Skeletal muscle tissue (tissue), 4 donors: ENCODE results near the gene ZFYVE28. TPM values are rescaled to one million over a fixed set of nuclear protein-coding genes. Genes with fewer than 3 reads are reported as not detected.

Source experiments
- H3K27ac ChIP-seq: one replicate; pipeline ENCODE4 v1.7.0; 2013; ENCODE audit warnings: mild to moderate bottlenecking, low read depth, low read length, inconsistent platforms
- H3K27me3 ChIP-seq, 3 donors: one replicate each; pipeline ENCODE4 v1.7.0; 2013; ENCODE audit warnings: low read length in 3 of 3; ENCODE audit not compliant: control insufficient read depth in 3 of 3, insufficient read depth in 3 of 3
- H3K36me3 ChIP-seq, 3 donors: one replicate each; pipeline ENCODE4 v1.7.0; 2013; ENCODE audit warnings: low read length in 3 of 3; ENCODE audit not compliant: control insufficient read depth in 3 of 3, insufficient read depth in 3 of 3
- H3K4me1 ChIP-seq, 3 donors: one replicate each; pipeline ENCODE4 v1.7.0; 2013; ENCODE audit warnings: low read length in 3 of 3, mild to moderate bottlenecking in 3 of 3; ENCODE audit not compliant: control insufficient read depth in 3 of 3, insufficient read depth in 3 of 3
- H3K4me3 ChIP-seq, 3 donors: one replicate each; pipeline ENCODE4 v1.7.0; 2013; ENCODE audit warnings: low read length in 3 of 3
- H3K9ac ChIP-seq, 3 donors: one replicate each; pipeline ENCODE4 v1.7.0; 2013; ENCODE audit warnings: low read length in 3 of 3, mild to moderate bottlenecking in 3 of 3, moderate library complexity in 2 of 3, low read depth in 1 of 3
- H3K9me3 ChIP-seq, 3 donors: one replicate each; pipeline ENCODE4 v1.7.0; 2013; ENCODE audit warnings: low read length in 3 of 3; ENCODE audit not compliant: control insufficient read depth in 3 of 3
- total RNA-seq: library from RNA; depleted of rRNA; stranded (reverse); fragments of >200 nt; gene quantifications from one replicate; pipeline ENCODE4 v1.2.3, GENCODE V29; 2014
- donor health status: Osteomylitis.

ZFYVE28 gene
- total RNA-seq, 1 donor from 2014 or later = 1.0 TPM

DNA sequence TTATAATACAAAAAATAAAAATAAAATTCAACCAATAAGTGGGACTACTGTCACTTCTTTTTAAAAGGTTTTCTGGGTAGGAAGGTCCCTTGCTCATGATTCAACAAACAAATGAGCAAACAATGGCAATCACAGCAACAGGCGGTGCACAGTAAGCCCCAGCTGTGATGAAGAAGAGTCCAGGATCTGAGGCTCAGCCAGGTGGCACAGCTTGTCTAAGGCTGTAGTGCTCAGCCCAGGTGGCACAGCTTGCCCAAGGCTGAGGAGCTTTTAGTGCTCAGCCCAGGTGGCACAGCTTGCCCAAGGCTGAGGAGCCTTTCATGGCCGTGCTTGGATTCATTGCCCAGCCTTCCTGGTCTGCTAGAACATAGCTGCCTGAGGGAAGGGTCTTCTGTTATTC lies 75.0 kb downstream of the ZFYVE28 start:
- Histone ChIP-seq H3K4me1 (no peaks in the 10 kb centered on the region), H3K9ac (no peak overlapping the region), H3K27ac (no peak overlapping the region), H3K4me3 (no peak overlapping the region), H3K36me3 (peaks cover 0 to 3% (median 0%) of the 10 kb centered on the region in 3 donors), H3K9me3 (no peaks in the 10 kb centered on the region), H3K27me3 (no peaks in the 10 kb centered on the region)

DNA sequence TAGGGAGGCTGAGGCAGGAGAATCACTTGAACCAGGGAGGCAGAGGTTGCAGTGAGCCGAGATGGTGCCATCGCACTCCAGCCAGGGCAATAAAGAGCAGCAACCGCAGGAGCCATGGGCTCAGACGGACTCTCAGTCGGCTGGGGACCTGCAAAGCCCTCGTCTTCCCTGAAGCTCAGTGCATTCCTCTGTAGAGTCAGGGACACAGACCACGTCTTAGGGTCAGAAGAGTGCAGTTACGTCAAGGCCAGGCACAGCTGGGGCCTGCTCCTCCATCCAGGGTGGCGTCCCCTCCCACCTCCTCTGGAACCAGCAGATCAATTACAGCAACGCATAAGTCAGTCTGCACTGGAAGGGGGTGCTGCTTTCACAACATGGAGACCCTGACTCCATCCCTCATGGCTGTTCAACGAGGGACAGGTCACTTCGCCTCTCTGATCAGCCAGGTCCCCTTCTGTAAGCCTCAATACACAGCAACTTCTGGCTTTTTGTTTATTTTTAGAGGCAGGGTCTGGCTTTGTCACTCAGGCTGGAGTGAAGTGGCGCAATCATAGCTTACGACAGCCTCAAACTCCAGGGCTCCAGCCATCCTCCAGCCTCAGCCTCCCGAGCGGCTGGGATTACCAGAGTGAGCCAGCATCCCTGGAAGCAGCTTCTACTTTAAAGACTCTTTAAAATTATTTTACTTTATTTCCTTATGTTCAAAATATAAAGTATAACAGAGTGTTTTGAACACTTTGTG lies 76.4 kb downstream of the ZFYVE28 start:
- Histone ChIP-seq H3K27ac (no peak overlapping the region), H3K9me3 (no peaks in the 10 kb centered on the region), H3K27me3 (no peaks in the 10 kb centered on the region), H3K36me3 (peaks cover 0 to 5% (median 2%) of the 10 kb centered on the region in 3 donors), H3K4me1 (no peaks in the 10 kb centered on the region), H3K4me3 (no peak overlapping the region), H3K9ac (no peak overlapping the region)

- Histone ChIP-seq H3K4me1 (no peaks in the 10 kb centered on the region), H3K9ac (no peak overlapping the region), H3K4me3 (no peak overlapping the region)
These were observed 77.1 kb downstream of the ZFYVE28 start for GRCh38 chr4:2341261-2341841.

GRCh38 chr4:2340272-2341061 lies 78.0 kb downstream of the ZFYVE28 start:
- Histone ChIP-seq H3K36me3 (peaks cover 0 to 8% (median 5%) of the 10 kb centered on the region in 3 donors), H3K4me3 (no peak overlapping the region), H3K27ac (no peak overlapping the region), H3K9ac (no peak overlapping the region), H3K9me3 (no peaks in the 10 kb centered on the region), H3K4me1 (no peaks in the 10 kb centered on the region), H3K27me3 (no peaks in the 10 kb centered on the region)

More at GRCh38 chr4:2341261-2341841, 77.1 kb downstream of the ZFYVE28 start:
- H3K27me3 ChIP-seq = no peaks in the 10 kb centered on the region
- H3K27ac ChIP-seq = no peak overlapping the region
- H3K9me3 ChIP-seq = no peaks in the 10 kb centered on the region
- H3K36me3 ChIP-seq = peaks cover 0 to 8% (median 5%) of the 10 kb centered on the region in 3 donors

DNA sequence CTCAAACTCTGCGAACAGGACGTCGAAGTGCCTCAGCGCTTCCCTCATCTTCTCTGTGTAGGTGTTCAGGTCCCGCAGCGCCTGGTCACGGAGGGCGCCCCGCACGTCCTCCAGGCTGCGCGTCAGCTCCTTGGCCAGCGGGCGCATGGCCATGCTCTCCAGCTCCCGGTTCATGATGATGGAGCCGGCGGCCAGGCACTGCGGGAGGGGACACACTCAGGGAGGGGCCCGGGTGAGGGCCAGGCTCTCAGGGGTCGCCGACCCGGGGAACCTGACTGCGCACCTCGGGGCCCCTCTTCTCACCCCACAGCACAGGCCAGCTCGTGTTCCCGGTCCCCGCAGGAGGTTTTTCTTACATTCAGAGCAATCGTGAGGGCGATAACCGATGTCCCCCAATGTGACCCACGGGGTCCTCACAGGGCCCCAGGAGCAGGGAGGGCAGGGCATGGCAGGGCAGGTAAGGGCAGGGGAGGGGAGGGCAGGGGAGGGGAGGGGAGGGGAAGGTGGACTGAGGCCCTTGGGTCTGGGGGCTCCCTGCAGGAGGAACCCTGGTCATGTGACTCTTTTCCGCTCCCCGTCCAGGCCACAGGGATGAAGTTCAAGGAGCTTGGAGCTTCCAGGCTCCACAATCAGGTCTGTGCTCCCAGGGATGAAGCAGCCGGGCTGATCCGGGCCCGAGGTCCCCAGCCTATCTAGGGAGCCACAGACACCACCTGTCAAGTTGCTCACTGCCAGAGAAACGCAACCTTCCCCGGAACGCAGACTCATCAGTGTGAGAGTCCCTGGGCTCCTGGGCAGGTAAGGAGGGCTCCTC lies 78.8 kb downstream of the ZFYVE28 start:
- Histone ChIP-seq H3K9ac (no peak overlapping the region), H3K4me3 (no peak overlapping the region), H3K27me3 (no peaks in the 10 kb centered on the region), H3K4me1 (no peaks in the 10 kb centered on the region), H3K36me3 (peaks cover 0 to 8% (median 7%) of the 10 kb centered on the region in 3 donors), H3K27ac (no peak overlapping the region), H3K9me3 (no peaks in the 10 kb centered on the region)

- Histone ChIP-seq H3K36me3 (peaks cover 0 to 8% (median 7%) of the 10 kb centered on the region in 3 donors), H3K27ac (no peak overlapping the region), H3K4me3 (no peak overlapping the region), H3K4me1 (no peaks in the 10 kb centered on the region), H3K27me3 (no peaks in the 10 kb centered on the region), H3K9ac (no peak overlapping the region), H3K9me3 (no peaks in the 10 kb centered on the region)
These were observed 79.5 kb downstream of the ZFYVE28 start for GRCh38 chr4:2338754-2339457.

DNA sequence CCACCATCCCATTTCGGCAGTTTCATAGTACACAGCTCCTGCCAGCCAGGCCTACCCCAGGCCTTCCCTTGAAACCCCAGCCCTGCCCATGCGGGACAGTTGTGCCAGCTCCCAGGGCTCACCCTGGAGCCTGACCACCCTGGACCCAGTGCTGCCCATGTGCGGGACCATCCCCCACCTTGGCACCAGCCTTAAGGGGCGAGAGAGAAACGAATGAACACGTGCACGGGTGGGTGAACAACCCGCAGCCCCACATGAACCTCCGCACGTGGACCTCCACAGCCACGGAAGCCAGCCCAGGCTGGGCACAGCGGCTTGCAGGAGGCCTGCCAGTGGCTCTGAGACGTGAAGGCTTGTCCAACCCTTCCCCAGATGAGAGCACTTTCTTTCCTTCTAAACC lies 80.5 kb downstream of the ZFYVE28 start:
- Histone ChIP-seq H3K9me3 (no peaks in the 10 kb centered on the region), H3K4me3 (no peak overlapping the region), H3K9ac (no peak overlapping the region), H3K4me1 (no peaks in the 10 kb centered on the region), H3K27ac (no peak overlapping the region), H3K36me3 (peaks cover 0 to 9% (median 8%) of the 10 kb centered on the region in 3 donors), H3K27me3 (no peaks in the 10 kb centered on the region)

DNA sequence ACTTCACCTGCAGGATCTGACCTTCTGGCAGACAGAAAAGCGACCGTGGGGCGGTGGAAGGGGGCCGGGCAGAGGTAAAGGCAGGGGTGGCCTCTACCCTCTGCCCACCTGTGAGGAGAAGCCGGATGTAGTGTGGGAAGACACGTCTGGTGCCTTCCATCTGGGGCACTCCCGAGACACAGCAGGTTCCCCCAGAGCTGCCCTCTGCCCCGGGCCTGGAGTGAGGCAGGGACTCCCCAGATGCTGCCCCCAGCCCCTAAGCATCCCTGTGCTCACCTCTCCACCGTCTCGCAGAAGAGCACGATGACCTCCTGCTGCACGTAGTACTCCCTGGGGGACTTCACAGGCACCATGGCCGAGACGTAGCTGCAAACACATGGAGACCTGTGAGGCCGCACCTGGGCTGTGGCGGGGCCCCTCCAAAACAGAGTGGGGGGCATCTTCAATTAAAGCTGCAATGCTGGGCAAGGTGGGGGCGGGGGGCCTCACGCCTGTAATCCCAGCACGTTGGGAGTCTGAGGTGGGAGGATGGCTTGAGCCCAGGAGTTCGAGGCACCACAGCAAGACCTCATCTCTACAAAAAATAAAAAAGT lies 81.2 kb downstream of the ZFYVE28 start:
- Histone ChIP-seq H3K4me1 (no peaks in the 10 kb centered on the region), H3K4me3 (no peak overlapping the region), H3K27me3 (no peaks in the 10 kb centered on the region), H3K27ac (no peak overlapping the region), H3K9me3 (no peaks in the 10 kb centered on the region), H3K9ac (no peak overlapping the region), H3K36me3 (peaks cover 0 to 8% (median 8%) of the 10 kb centered on the region in 3 donors)

DNA sequence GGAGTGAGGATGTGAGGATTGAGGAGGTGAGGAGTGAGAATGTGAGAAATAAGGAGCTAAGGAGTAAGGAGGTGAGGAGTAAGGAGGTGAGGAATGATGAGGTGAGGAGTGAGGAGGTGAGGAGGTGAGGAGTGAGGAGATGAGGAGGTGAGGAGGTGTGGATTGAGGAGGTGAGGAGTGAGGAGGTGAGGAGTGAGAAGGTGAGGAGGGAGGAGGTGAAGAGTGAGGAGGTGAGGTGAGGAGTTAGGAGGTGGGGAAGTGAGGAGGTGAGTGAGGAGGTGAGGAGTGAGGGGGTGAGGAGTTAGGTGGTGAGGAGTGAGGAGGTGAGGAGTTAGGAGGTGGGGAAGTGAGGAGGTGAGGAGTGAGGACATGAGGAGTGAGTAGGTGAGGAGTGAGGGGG lies 81.8 kb downstream of the ZFYVE28 start:
- Histone ChIP-seq H3K9me3 (no peaks in the 10 kb centered on the region), H3K36me3 (peaks cover 0 to 8% (median 7%) of the 10 kb centered on the region in 3 donors), H3K27me3 (no peaks in the 10 kb centered on the region), H3K4me1 (no peaks in the 10 kb centered on the region), H3K9ac (no peak overlapping the region), H3K27ac (no peak overlapping the region), H3K4me3 (no peak overlapping the region)
